Endothelial cell of umbilical vein (primary cell): ENCODE measurements around the gene PON1. TPM values are rescaled to one million over a fixed set of nuclear protein-coding genes. Genes with fewer than 3 reads are reported as not detected.

Experiments used
- BruUV-seq: library from RNA; stranded (reverse); fragments of 400-500 nt; replicated peaks from 2 replicates; lab custom pipeline; 2021; lab: Mats Ljungman, UMichigan
- CTCF ChIA-PET: fragments of 300-600, 350-600 bp; sonication (Branson Sonifier 250); formaldehyde crosslinking; loops from one replicate; lab custom pipeline; 2021; ENCODE audit warnings: antibody characterized with exemption, inconsistent platforms; lab: Charles Lee
- POLR2A ChIA-PET: fragments of 300-600, 350-600 bp; sonication (Branson Sonifier 250); formaldehyde crosslinking; loops from one replicate; lab custom pipeline; 2021; ENCODE audit warnings: antibody characterized with exemption, inconsistent platforms; lab: Charles Lee
- DNase-seq: peaks from one replicate; pipeline ENCODE4 v3.0.0-alpha.2; 2011; ENCODE audit warnings: low read depth, low spot score
- FAIRE-seq: peaks from 2 replicates; lab custom pipeline; 2011; peaks lifted over from hg19 to GRCh38; lab: Jason Lieb, UNC
- H2AFZ ChIP-seq: 2 replicates; pipeline ENCODE4 v1.6.0; 2012; ENCODE audit warnings: low read depth, low read length, control low read depth, inconsistent platforms
- H3K27ac ChIP-seq: 2 replicates; pipeline ENCODE4 v1.5.1; 2011; ENCODE audit warnings: low read depth, mild to moderate bottlenecking, control low read depth, low read length, moderate library complexity; ENCODE audit not compliant: insufficient read depth
- H3K27me3 ChIP-seq, 2 experiments: 2 replicates each; pipeline versions ENCODE4 v1.6.0 to v1.6.1; 2011; ENCODE audit warnings: low read length in 2 of 2, mixed read lengths in 1 of 2; ENCODE audit not compliant: control insufficient read depth in 2 of 2, insufficient read depth in 2 of 2
- H3K36me3 ChIP-seq, 2 experiments: 2 replicates in 1 of 2; 3 replicates in 1 of 2; pipeline ENCODE4 v1.5.1; 2011; ENCODE audit warnings: low read length in 2 of 2, mild to moderate bottlenecking in 1 of 2, moderate library complexity in 1 of 2; ENCODE audit not compliant: control insufficient read depth in 2 of 2, insufficient read depth in 2 of 2; ENCODE audit errors: extremely low read depth in 1 of 2
- H3K4me1 ChIP-seq: 3 replicates; pipeline ENCODE4 v1.5.1; 2011; ENCODE audit warnings: mild to moderate bottlenecking, low read length; ENCODE audit not compliant: control insufficient read depth, insufficient read depth; ENCODE audit errors: extremely low read depth
- H3K4me2 ChIP-seq: 2 replicates; pipeline ENCODE4 v1.6.1; 2011; ENCODE audit warnings: low read length, control low read depth, mixed read lengths; ENCODE audit not compliant: insufficient read depth
- H3K4me3 ChIP-seq, 3 experiments: fragments of 200-600 bp in 1 of 3; sonication (generic), shearing (Covaris generic) in 1 of 3; replicated peaks in 1 of 3; 2 replicates each; pipeline ENCODE4 v1.5.1; 2011 to 2016; ENCODE audit warnings: control low read depth in 3 of 3, low read length in 3 of 3, mild to moderate bottlenecking in 2 of 3, inconsistent platforms in 1 of 3, low read depth in 1 of 3, moderate library complexity in 1 of 3; ENCODE audit not compliant: insufficient read depth in 1 of 3
- H3K79me2 ChIP-seq: 2 replicates; pipeline ENCODE4 v1.6.0; 2012; ENCODE audit warnings: low read length, inconsistent platforms; ENCODE audit not compliant: control insufficient read depth, insufficient read depth
- H3K9ac ChIP-seq: replicated peaks from 2 replicates; pipeline ENCODE3; 2011; ENCODE audit warnings: low read length, control low read depth; ENCODE audit not compliant: insufficient read depth; ENCODE audit errors: extremely low read depth
- H3K9me1 ChIP-seq: replicated peaks from 3 replicates; pipeline ENCODE4 v1.6.0; 2011; ENCODE audit warnings: mild to moderate bottlenecking, low read length; ENCODE audit not compliant: control insufficient read depth, insufficient read depth; ENCODE audit errors: extremely low read depth
- H3K9me3 ChIP-seq: replicated peaks from 2 replicates; pipeline ENCODE4 v1.5.1; 2012; ENCODE audit warnings: low read length, inconsistent platforms; ENCODE audit not compliant: control insufficient read depth, insufficient read depth
- H4K20me1 ChIP-seq: replicated peaks from 2 replicates; pipeline ENCODE3; 2011; ENCODE audit warnings: mild to moderate bottlenecking, low read length; ENCODE audit not compliant: control insufficient read depth, insufficient read depth; ENCODE audit errors: extremely low read depth
- EZH2 ChIP-seq: IDR thresholded peaks from 2 replicates; pipeline ENCODE4 v1.6.1; 2012; ENCODE audit warnings: borderline replicate concordance, low read depth, mild to moderate bottlenecking, moderate library complexity, low read length, inconsistent platforms; ENCODE audit not compliant: severe bottlenecking
- FOS ChIP-seq: IDR thresholded peaks from 2 replicates; pipeline ENCODE4 v1.6.1; 2011; ENCODE audit warnings: mild to moderate bottlenecking, low read length, moderate library complexity, borderline replicate concordance; ENCODE audit not compliant: insufficient read depth
- GATA2 ChIP-seq: IDR thresholded peaks from 2 replicates; pipeline ENCODE4 v1.7.0; 2011; ENCODE audit warnings: low read depth, mild to moderate bottlenecking, moderate library complexity, mixed read lengths, low read length; ENCODE audit not compliant: insufficient read length, insufficient read depth
- JUN ChIP-seq: IDR thresholded peaks from 2 replicates; pipeline ENCODE4 v1.6.1; 2011; ENCODE audit warnings: borderline replicate concordance, low read depth; ENCODE audit not compliant: insufficient read length, insufficient read depth
- MAX ChIP-seq: IDR thresholded peaks from 2 replicates; pipeline ENCODE4 v1.6.1; 2011; ENCODE audit not compliant: insufficient read depth, insufficient read length
- MYC ChIP-seq: IDR thresholded peaks from one replicate; pipeline ENCODE4 v1.6.1; 2011; ENCODE audit warnings: mild to moderate bottlenecking, low read depth, low read length
- POLR2A ChIP-seq: IDR thresholded peaks from 2 replicates; pipeline ENCODE4 v1.6.1; 2012; ENCODE audit warnings: low read depth, mild to moderate bottlenecking, control low read depth, low read length
- POLR2AphosphoS5 ChIP-seq: IDR thresholded peaks from 2 replicates; pipeline ENCODE4 v1.6.1; 2012; ENCODE audit warnings: low read depth, mild to moderate bottlenecking, control low read depth, low read length, moderate library complexity; ENCODE audit not compliant: insufficient read depth
- dilution Hi-C: fragments of 300-500 bp; cut with MboI; formaldehyde crosslinking; loops from one replicate; pipeline ENCODE4 v1.15.0; 2019; ENCODE audit warnings: low sequenced_read_pairs; ENCODE audit not compliant: extremely low pct_ligation_motif_present
- intact Hi-C: fragments of 100-400 bp; cut with micrococcal nuclease; formaldehyde crosslinking; loops from one replicate; pipeline ENCODE4 v1.10.0; 2022
- polyA plus RNA-seq, 4 experiments: library from polyadenylated mRNA; depleted of rRNA in 3 of 4; stranded (reverse) in 3 of 4; unstranded in 1 of 4; fragments of >200 nt; gene quantifications; 2 replicates each; pipeline versions ENCODE4 v1.2.1 to v1.2.3, GENCODE V29; 2011 to 2012; ENCODE audit warnings: missing spikeins in 1 of 4
- total RNA-seq: library from RNA; stranded (reverse); gene quantifications from 2 replicates; pipeline ENCODE4 v1.2.3, GENCODE V29; 2021
- TF ChIP-seq, protein P1 (sequence below), 2 donors: IDR thresholded peaks; 1 replicate in 1 of 2; 2 replicates in 1 of 2; pipeline ENCODE4 v1.5.1; 2011; ENCODE audit warnings: low read length in 2 of 2, mild to moderate bottlenecking in 2 of 2, moderate library complexity in 2 of 2, control low read depth in 1 of 2, inconsistent platforms in 1 of 2, low read depth in 1 of 2; ENCODE audit not compliant: insufficient read depth in 1 of 2; ENCODE audit errors: extremely low read depth in 1 of 2

Gene PON1
- total and polyA plus RNA-seq, 2 donors (not counting 3 experiments of a cell fraction or from before 2014, with no cell fraction given) = not detected

DNA sequence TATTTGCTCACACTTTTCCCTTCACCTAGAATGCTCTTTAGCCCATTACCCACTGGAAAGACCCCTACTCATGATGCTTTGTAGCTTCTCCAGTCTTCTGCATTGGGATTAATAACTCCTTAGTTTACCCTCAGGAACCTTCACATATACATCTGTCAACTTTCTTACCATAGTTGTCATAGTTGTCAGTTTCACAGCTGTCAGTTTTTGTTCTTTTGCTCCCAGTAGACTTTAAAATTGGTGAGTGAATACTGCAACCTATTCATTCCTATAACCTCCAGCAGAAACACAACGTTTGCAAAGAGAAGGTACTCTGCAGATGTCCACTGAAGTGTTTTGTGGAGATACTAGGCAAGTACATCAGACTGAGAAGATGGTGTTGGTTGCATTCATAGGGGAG, 2.6 kb downstream of the PON1 start:
- Histone ChIP-seq H2AFZ (no peak overlapping the region), H3K79me2 (no peaks in the 10 kb centered on the region), H3K9me1 (no peaks in the 10 kb centered on the region), H3K36me3 (no peaks in the 10 kb centered on the region), H3K9ac (no peak overlapping the region), H4K20me1 (no peaks in the 10 kb centered on the region), H3K27ac (no peak overlapping the region), H3K4me2 (no peak overlapping the region), H3K27me3 (peaks cover 9 to 10% of the 10 kb centered on the region in 2 experiments), H3K4me1 (no peaks in the 10 kb centered on the region), H3K4me3 (no peak overlapping the region), H3K9me3 (no peaks in the 10 kb centered on the region)
- POLR2A ChIA-PET = no interaction called here
- TF ChIP-seq FOS (no peak), GATA2 (no peak), EZH2 (no peak)
- FAIRE-seq = no peak
- dilution Hi-C loops (no loop called here), intact Hi-C loops (no loop called here)
- DNase-seq = no peak
- no TSS peak for BruUV-seq
- CTCF ChIA-PET = no interaction called here

DNA sequence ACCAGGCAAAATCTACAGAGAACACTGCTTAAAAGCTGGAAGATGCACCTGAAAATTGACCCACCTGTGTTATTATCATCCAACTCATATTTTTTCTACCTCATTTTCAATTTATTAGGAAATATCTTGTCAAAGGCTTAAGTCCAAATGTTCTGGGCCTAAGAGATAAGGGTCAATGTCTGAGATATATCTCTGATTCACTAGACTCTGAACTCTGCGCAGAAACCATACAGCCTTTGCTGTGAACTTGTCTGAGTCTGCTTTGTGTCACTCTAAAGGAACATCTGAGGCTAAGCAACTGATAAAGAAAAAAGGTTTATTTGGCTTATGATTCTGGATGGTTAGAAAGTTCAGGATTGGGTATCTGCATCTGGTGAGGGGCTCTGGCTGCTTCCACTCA, 3.7 kb downstream of the PON1 start:
- DNase-seq = no peak
- no peak for FAIRE-seq
- Histone ChIP-seq H3K4me1 (no peaks in the 10 kb centered on the region), H3K9me3 (no peaks in the 10 kb centered on the region), H3K9ac (no peak overlapping the region), H3K27me3 (peaks cover 9 to 10% of the 10 kb centered on the region in 2 experiments), H3K79me2 (no peaks in the 10 kb centered on the region), H3K4me3 (no peak overlapping the region), H2AFZ (no peak overlapping the region), H3K4me2 (no peak overlapping the region), H3K9me1 (no peaks in the 10 kb centered on the region), H3K27ac (no peak overlapping the region), H4K20me1 (no peaks in the 10 kb centered on the region), H3K36me3 (no peaks in the 10 kb centered on the region)
- dilution Hi-C loops (no loop called here), intact Hi-C loops (no loop called here)
- CTCF ChIA-PET = no interaction called here
- no TSS peak for BruUV-seq
- TF ChIP-seq JUN (no peak), GATA2 (no peak), FOS (no peak), POLR2AphosphoS5 (no peak), MYC (no peak), EZH2 (no peak), MAX (no peak), POLR2A (no peak)
- TF ChIP-seq, protein P1, sequence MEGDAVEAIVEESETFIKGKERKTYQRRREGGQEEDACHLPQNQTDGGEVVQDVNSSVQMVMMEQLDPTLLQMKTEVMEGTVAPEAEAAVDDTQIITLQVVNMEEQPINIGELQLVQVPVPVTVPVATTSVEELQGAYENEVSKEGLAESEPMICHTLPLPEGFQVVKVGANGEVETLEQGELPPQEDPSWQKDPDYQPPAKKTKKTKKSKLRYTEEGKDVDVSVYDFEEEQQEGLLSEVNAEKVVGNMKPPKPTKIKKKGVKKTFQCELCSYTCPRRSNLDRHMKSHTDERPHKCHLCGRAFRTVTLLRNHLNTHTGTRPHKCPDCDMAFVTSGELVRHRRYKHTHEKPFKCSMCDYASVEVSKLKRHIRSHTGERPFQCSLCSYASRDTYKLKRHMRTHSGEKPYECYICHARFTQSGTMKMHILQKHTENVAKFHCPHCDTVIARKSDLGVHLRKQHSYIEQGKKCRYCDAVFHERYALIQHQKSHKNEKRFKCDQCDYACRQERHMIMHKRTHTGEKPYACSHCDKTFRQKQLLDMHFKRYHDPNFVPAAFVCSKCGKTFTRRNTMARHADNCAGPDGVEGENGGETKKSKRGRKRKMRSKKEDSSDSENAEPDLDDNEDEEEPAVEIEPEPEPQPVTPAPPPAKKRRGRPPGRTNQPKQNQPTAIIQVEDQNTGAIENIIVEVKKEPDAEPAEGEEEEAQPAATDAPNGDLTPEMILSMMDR (IDR thresholded peaks at IDR 0.05; ENCODE audit: extremely low read depth in 1 of 2, insufficient read depth in 1 of 2, low read depth in 1 of 2, low read length in 2 of 2) = no peak
- POLR2A ChIA-PET = no interaction called here
